Keratinocyte (primary cell): ENCODE results near the gene RAB11FIP4.

Experiments
- EZH2 ChIP-seq: IDR thresholded peaks from one replicate; pipeline ENCODE4 v1.6.1; 2012; ENCODE audit warnings: inconsistent platforms, mild to moderate bottlenecking, low read length, moderate library complexity
- TF ChIP-seq, protein P1 (sequence below), 3 experiments: IDR thresholded peaks in 1 of 3; conservative IDR thresholded peaks in 1 of 3; optimal IDR thresholded peaks in 1 of 3; 2 replicates in 2 of 3; 3 replicates in 1 of 3; pipeline versions ENCODE3 to v1.5.1; 2011; ENCODE audit warnings: low read length in 3 of 3, mild to moderate bottlenecking in 3 of 3, moderate library complexity in 2 of 3, control low read depth in 1 of 3, inconsistent platforms in 1 of 3; ENCODE audit not compliant: insufficient read depth in 2 of 3; ENCODE audit errors: extremely low read depth in 1 of 3

DNA sequence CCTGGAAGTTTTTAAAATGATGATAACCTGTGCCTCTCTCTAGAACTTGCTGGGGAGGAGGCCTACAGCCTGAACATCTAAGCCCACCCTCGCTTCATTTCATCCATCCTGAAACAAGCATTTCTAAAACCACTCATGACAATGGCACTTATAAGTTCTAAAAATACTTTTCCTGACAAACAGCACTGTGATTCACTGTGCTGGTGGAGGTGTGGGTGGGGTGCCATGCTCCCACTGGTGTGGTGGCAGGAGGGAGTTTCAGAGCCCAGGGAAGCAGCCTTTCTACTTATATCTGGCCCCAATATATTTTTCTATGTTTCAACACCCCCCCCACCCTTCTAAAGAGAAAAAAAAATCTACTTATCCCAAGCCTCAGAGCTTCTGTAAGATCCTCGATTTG is 52.6 kb downstream of the RAB11FIP4 start:
- TF ChIP-seq, protein P1, sequence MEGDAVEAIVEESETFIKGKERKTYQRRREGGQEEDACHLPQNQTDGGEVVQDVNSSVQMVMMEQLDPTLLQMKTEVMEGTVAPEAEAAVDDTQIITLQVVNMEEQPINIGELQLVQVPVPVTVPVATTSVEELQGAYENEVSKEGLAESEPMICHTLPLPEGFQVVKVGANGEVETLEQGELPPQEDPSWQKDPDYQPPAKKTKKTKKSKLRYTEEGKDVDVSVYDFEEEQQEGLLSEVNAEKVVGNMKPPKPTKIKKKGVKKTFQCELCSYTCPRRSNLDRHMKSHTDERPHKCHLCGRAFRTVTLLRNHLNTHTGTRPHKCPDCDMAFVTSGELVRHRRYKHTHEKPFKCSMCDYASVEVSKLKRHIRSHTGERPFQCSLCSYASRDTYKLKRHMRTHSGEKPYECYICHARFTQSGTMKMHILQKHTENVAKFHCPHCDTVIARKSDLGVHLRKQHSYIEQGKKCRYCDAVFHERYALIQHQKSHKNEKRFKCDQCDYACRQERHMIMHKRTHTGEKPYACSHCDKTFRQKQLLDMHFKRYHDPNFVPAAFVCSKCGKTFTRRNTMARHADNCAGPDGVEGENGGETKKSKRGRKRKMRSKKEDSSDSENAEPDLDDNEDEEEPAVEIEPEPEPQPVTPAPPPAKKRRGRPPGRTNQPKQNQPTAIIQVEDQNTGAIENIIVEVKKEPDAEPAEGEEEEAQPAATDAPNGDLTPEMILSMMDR (optimal IDR thresholded peaks at IDR 0.05 in 1 of 3, IDR thresholded peaks at IDR 0.05 in 1 of 3, conservative IDR thresholded peaks at IDR 0.05 in 1 of 3; ENCODE audit: extremely low read depth in 1 of 3, insufficient read depth in 2 of 3, low read length in 3 of 3): no peak
- TF ChIP-seq EZH2: no peak
